SU-DHL-6 (cell line): Measurements from ENCODE around the gene GIT2.

Source experiments
- H2AFZ ChIP-seq: fragments of 200-600 bp; sonication (generic); 2 replicates; pipeline ENCODE4 v1.6.1; 2014; ENCODE audit warnings: low read depth, mild to moderate bottlenecking, moderate library complexity, mixed read lengths, antibody characterized with exemption, low read length; ENCODE audit not compliant: severe bottlenecking
- H3F3A ChIP-seq: fragments of 200-600 bp; shearing (Covaris generic); 2 replicates; pipeline ENCODE4 v1.6.0; 2016; ENCODE audit warnings: antibody characterized with exemption, mild to moderate bottlenecking; ENCODE audit not compliant: insufficient read depth
- H3K27ac ChIP-seq: fragments of 200-600 bp; sonication (generic); 2 replicates; pipeline ENCODE4 v1.5.1; 2016; ENCODE audit warnings: low read depth, mild to moderate bottlenecking, low read length, moderate library complexity, mixed read lengths
- H3K27me3 ChIP-seq: fragments of 200-600 bp; sonication (generic), shearing (Covaris generic); 2 replicates; pipeline ENCODE4 v1.6.0; 2014; ENCODE audit warnings: mild to moderate bottlenecking, low read length
- H3K36me3 ChIP-seq: fragments of 200-600 bp; sonication (generic); 2 replicates; pipeline ENCODE4 v1.6.1; 2014; ENCODE audit warnings: mild to moderate bottlenecking, low read length, mixed read lengths
- H3K4me2 ChIP-seq: fragments of 300-600, 200-600 bp; shearing (Covaris generic), sonication (generic); 2 replicates; pipeline ENCODE4 v1.6.0; 2014; ENCODE audit warnings: low read length, low read depth, mild to moderate bottlenecking; ENCODE audit not compliant: poor library complexity, severe bottlenecking
- H3K4me3 ChIP-seq: fragments of 200-600 bp; sonication (generic); 2 replicates; pipeline ENCODE4 v1.5.1; 2014; ENCODE audit warnings: antibody characterized with exemption, low read length, mild to moderate bottlenecking, mixed read lengths; ENCODE audit not compliant: insufficient read depth, poor library complexity, severe bottlenecking
- H3K79me2 ChIP-seq: fragments of 200-600 bp; sonication (generic); 2 replicates; pipeline ENCODE4 v1.6.1; 2014; ENCODE audit warnings: mild to moderate bottlenecking, low read length, moderate library complexity; ENCODE audit not compliant: insufficient read depth
- H3K9ac ChIP-seq: fragments of 200-600 bp; sonication (generic); 2 replicates; pipeline ENCODE4 v1.7.0; 2014; ENCODE audit warnings: mild to moderate bottlenecking, low read length
- H3K9me2 ChIP-seq: fragments of 200-600 bp; sonication (generic); replicated peaks from 2 replicates; pipeline ENCODE4 v1.6.1; 2014; ENCODE audit warnings: low read length; ENCODE audit not compliant: insufficient read depth
- H3K9me3 ChIP-seq: fragments of 200-600 bp; sonication (generic); 2 replicates; pipeline ENCODE4 v1.6.1; 2014; ENCODE audit warnings: low read length, mixed read lengths; ENCODE audit not compliant: insufficient read depth
- H4K20me1 ChIP-seq: fragments of 200-600 bp; sonication (generic); 2 replicates; pipeline ENCODE4 v1.6.1; 2014; ENCODE audit warnings: low read depth, mild to moderate bottlenecking, antibody characterized with exemption, low read length, moderate library complexity, mixed read lengths
- CTCF ChIP-seq: fragments of 200-600 bp; sonication (generic); IDR thresholded peaks from one replicate; pipeline ENCODE4 v1.5.1; 2017; ENCODE audit warnings: antibody characterized with exemption, mild to moderate bottlenecking, low read length, moderate library complexity; ENCODE audit not compliant: insufficient read depth, poor library complexity, severe bottlenecking
- EZH2phosphoT487 ChIP-seq: fragments of 200-600 bp; sonication (generic), shearing (Covaris generic); conservative IDR thresholded peaks from 2 replicates; pipeline ENCODE4 v1.6.1; 2018; ENCODE audit warnings: mild to moderate bottlenecking, antibody characterized with exemption, low read length, moderate library complexity, mixed read lengths

The GIT2 gene

GRCh38 chr12:109928058-109928656, 68.0 kb downstream of the GIT2 start:
- Histone ChIP-seq H3F3A (no peaks in the 10 kb centered on the region), H3K4me2 (no peak overlapping the region), H3K79me2 (no peaks in the 10 kb centered on the region), H2AFZ (no peak overlapping the region), H4K20me1 (no peaks in the 10 kb centered on the region), H3K27ac (no peak overlapping the region), H3K9me2 (no peaks in the 10 kb centered on the region), H3K9me3 (no peaks in the 10 kb centered on the region), H3K9ac (no peak overlapping the region), H3K4me3 (no peak overlapping the region), H3K36me3 (peaks cover 10% of the 10 kb centered on the region; the same call in 1 of the 2 replicates), H3K27me3 (no peaks in the 10 kb centered on the region)
- TF ChIP-seq EZH2phosphoT487 (no peak), CTCF (no peak)

GRCh38 chr12:109927622-109928021, 68.5 kb downstream of the GIT2 start:
- Histone ChIP-seq H3K4me2 (no peak overlapping the region), H3K9me3 (no peaks in the 10 kb centered on the region), H3K9me2 (no peaks in the 10 kb centered on the region), H3K27ac (no peak overlapping the region), H4K20me1 (no peaks in the 10 kb centered on the region), H3K36me3 (0 out of 2 replicates have a peak, but pooled peaks cover 8% of the 10 kb centered on the region), H3K27me3 (no peaks in the 10 kb centered on the region), H2AFZ (no peak overlapping the region), H3K79me2 (no peaks in the 10 kb centered on the region), H3F3A (no peaks in the 10 kb centered on the region), H3K4me3 (no peak overlapping the region), H3K9ac (no peak overlapping the region)
- TF ChIP-seq CTCF (peak; percentile 31), EZH2phosphoT487 (no peak)

- Histone ChIP-seq H3K4me2 (no peak overlapping the region), H2AFZ (no peak overlapping the region), H3K27ac (no peak overlapping the region), H3K36me3 (no peaks in the 10 kb centered on the region), H3K79me2 (no peaks in the 10 kb centered on the region), H3F3A (no peaks in the 10 kb centered on the region), H3K9ac (no peak overlapping the region), H3K9me3 (no peaks in the 10 kb centered on the region), H3K4me3 (no peak overlapping the region), H3K27me3 (no peaks in the 10 kb centered on the region), H3K9me2 (no peaks in the 10 kb centered on the region), H4K20me1 (no peaks in the 10 kb centered on the region)
- TF ChIP-seq CTCF = no peak
- TF ChIP-seq EZH2phosphoT487 = no peak
Measured at GRCh38 chr12:109926488-109927210, 69.5 kb downstream of the GIT2 start.
